Measurements from ENCODE around the gene SCUBE1.

DNA sequence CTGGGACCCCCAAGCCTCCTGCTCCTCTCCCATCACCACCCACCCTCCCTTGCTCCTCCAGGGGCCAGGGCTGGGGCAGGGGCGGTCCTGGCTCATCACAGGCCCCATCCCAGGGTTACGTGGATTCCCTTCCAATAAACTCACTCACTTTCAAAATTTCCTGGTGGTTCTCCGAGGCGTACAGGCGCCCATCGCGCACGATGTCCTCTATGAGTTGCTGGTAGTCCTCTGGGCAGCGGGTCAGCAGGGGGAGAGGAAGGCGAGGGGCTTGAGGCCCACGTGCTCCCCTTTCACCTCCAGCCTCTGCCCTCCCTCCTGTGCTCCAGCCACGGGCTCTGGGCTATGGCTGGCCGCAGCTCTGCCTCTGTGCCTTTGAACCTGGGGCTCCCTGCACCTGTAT, 135.8 kb downstream of the SCUBE1 start:
- TF ChIP-seq, protein P1, sequence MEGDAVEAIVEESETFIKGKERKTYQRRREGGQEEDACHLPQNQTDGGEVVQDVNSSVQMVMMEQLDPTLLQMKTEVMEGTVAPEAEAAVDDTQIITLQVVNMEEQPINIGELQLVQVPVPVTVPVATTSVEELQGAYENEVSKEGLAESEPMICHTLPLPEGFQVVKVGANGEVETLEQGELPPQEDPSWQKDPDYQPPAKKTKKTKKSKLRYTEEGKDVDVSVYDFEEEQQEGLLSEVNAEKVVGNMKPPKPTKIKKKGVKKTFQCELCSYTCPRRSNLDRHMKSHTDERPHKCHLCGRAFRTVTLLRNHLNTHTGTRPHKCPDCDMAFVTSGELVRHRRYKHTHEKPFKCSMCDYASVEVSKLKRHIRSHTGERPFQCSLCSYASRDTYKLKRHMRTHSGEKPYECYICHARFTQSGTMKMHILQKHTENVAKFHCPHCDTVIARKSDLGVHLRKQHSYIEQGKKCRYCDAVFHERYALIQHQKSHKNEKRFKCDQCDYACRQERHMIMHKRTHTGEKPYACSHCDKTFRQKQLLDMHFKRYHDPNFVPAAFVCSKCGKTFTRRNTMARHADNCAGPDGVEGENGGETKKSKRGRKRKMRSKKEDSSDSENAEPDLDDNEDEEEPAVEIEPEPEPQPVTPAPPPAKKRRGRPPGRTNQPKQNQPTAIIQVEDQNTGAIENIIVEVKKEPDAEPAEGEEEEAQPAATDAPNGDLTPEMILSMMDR (conservative IDR thresholded peaks at IDR 0.05; ENCODE audit: low read length): no peak
- no peak for TF ChIP-seq EZH2phosphoT487 (IDR thresholded peaks at IDR 0.05; ENCODE audit: borderline replicate concordance, low read depth, low read length)
